OCI-LY7 (cell line): Measurements from ENCODE around the gene NKAPD1.
"Not testable (repeated sequence)": the region's sequence is repeated elsewhere in the genome, so short reads cannot be mapped to it uniquely, and the experiment has no call there.

Experiments
- CTCF ChIP-seq: fragments of 200-600 bp; sonication (generic); conservative IDR thresholded peaks from 2 replicates; pipeline ENCODE4 v1.5.1; 2014; ENCODE audit warnings: mild to moderate bottlenecking, antibody characterized with exemption, low read length, moderate library complexity, mixed read lengths
- EZH2phosphoT487 ChIP-seq: fragments of 200-600 bp; sonication (generic); IDR thresholded peaks from 2 replicates; pipeline ENCODE4 v1.6.1; 2018; ENCODE audit warnings: low read depth, borderline replicate concordance, mild to moderate bottlenecking, mixed run types, antibody characterized with exemption, low read length, moderate library complexity, mixed read lengths

DNA sequence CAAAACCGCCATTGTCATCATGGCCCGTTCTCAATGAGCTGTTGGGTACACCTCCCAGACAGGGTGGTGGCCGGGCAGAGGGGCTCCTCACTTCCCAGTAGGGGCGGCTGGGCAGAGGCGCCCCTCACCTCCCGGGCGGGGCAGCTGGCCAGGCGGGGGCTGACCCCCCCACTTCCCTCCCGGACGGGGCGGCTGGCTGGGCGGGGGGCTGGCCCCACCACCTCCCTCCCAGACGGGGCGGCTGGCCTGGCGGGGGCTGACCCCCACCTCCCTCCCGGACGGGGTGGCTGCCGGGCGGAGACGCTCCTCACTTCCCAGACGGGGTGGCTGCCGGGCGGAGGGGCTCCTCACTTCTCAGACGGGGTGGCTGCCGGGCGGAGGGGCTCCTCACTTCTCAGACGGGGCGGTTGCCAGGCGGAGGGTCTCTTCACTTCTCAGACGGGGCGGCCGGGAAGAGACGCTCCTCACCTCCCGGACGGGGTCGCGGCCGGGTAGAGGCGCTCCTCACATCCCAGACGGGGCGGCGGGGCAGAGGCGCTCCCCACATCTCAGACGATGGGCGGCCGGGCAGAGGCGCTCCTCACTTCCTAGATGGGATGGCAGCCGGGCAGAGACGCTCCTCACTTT is 47.2 kb upstream of the NKAPD1 start:
- TF ChIP-seq CTCF, EZH2phosphoT487: not testable (repeated sequence)
